AML-193 (cell line): Measurements from ENCODE around the gene NFIX.

Experiments
- DNase-seq, 2 experiments: peaks; one replicate each; lab custom pipeline; 2025; lab: John Stamatoyannopoulos, UW

NFIX gene

GRCh38 chr19:13102666-13103580 is 107.6 kb downstream of the NFIX start, which contains the start of gene LYL1:
LYL1 (minus strand) TSS chr19:13102858; CDS start chr19:13101171, 1,687 bp downstream.
- DNase-seq: peak; percentile 90 to 92

GRCh38 chr19:13103581-13104359 is 108.5 kb downstream of the NFIX start:
- peak; percentile 16 to 29 for DNase-seq

- peak; percentile 80 to 87 for DNase-seq
Measured at GRCh38 chr19:13104360-13104847, 109.1 kb downstream of the NFIX start.

- peak; percentile 13 to 15 for DNase-seq
Measured at GRCh38 chr19:13104848-13105711, 109.8 kb downstream of the NFIX start.

- DNase-seq: no peak
Measured at GRCh38 chr19:13109361-13110098, 114.3 kb downstream of the NFIX start.

GRCh38 chr19:13110099-13110610 is 114.9 kb downstream of the NFIX start:
- DNase-seq: no peak

- DNase-seq: no peak
Measured at GRCh38 chr19:13112555-13112954, 117.3 kb downstream of the NFIX start.

GRCh38 chr19:13115936-13116281 is 120.6 kb downstream of the NFIX start:
- DNase-seq: no peak

GRCh38 chr19:13116282-13117175 is 121.3 kb downstream of the NFIX start, which contains the start of gene TRMT1:
TRMT1 (minus strand) TSS chr19:13116740; CDS start chr19:13116399, 341 bp downstream.
- DNase-seq: peak; percentile 80 to 82

- no peak for DNase-seq
Measured at GRCh38 chr19:13117176-13117771, 122.0 kb downstream of the NFIX start.

- DNase-seq: peak; percentile 85
Measured at GRCh38 chr19:13117772-13118423, 122.6 kb downstream of the NFIX start, which contains the start of gene NACC1. NACC1 (plus strand) TSS chr19:13118264; CDS start chr19:13135208, 16,944 bp downstream.

GRCh38 chr19:13118424-13119193 is 123.3 kb downstream of the NFIX start:
- no peak for DNase-seq

- no peak for DNase-seq
Measured at GRCh38 chr19:13119627-13120026, 124.4 kb downstream of the NFIX start.

GRCh38 chr19:13120031-13120430 is 124.8 kb downstream of the NFIX start:
- DNase-seq: no peak

- DNase-seq: no peak
Measured at GRCh38 chr19:13120817-13121216, 125.5 kb downstream of the NFIX start.

- DNase-seq: no peak
Measured at GRCh38 chr19:13121551-13122274, 126.4 kb downstream of the NFIX start.

- no peak for DNase-seq
Measured at GRCh38 chr19:13122275-13122878, 127.1 kb downstream of the NFIX start.
